Putamen (tissue), 1 donor: ENCODE results near the gene METTL27.
"Not testable (repeated sequence)": the region's sequence is repeated elsewhere in the genome, so short reads cannot be mapped to it uniquely, and the experiment has no call there.

Source experiments
- DNase-seq: peaks from one replicate; pipeline ENCODE4 v3.0.0-alpha.2; 2016; ENCODE audit warnings: low spot score

METTL27 gene

DNA sequence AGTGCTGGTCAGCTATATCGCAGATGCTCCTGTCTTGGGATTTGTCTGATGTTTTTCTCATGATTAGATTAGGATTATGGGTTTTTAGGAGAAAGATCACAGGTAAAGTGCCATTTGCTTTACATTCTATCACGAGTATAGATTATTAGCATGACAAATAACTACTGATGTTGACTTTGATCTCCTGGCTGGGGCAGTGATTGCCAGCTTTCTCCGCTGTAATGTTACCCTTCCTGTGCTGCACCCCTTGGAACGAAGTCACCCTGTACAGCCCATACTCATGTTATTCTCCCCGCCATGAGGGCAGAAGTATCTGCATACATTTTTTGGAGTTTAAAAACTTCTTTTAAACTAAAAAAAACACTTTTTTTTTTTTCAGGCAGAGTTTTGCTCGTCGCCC lies 22.3 kb downstream of the METTL27 start:
- no peak for DNase-seq

GRCh38 chr7:73817121-73817520 lies 25.2 kb downstream of the METTL27 start:
- DNase-seq = no peak

- no peak for DNase-seq
Measured at GRCh38 chr7:73815436-73815835, 26.9 kb downstream of the METTL27 start.

- no peak for DNase-seq
Measured at GRCh38 chr7:73812996-73813395, 29.3 kb downstream of the METTL27 start.

GRCh38 chr7:73811760-73812168 lies 30.6 kb downstream of the METTL27 start:
- DNase-seq = no peak

GRCh38 chr7:73810998-73811360 lies 31.3 kb downstream of the METTL27 start:
- DNase-seq = no peak

- no peak for DNase-seq
Measured at GRCh38 chr7:73809467-73809951, 32.8 kb downstream of the METTL27 start.

- DNase-seq = no peak
Measured at GRCh38 chr7:73802459-73802858, 39.9 kb downstream of the METTL27 start.

GRCh38 chr7:73801577-73801976 lies 40.7 kb downstream of the METTL27 start:
- DNase-seq = no peak

GRCh38 chr7:73799282-73800141 lies 42.8 kb downstream of the METTL27 start:
- no peak for DNase-seq

- DNase-seq = not testable (repeated sequence)
Measured at GRCh38 chr7:73797176-73797575, 45.1 kb downstream of the METTL27 start.

GRCh38 chr7:73796656-73797055 lies 45.7 kb downstream of the METTL27 start:
- DNase-seq = not testable (repeated sequence)

DNA sequence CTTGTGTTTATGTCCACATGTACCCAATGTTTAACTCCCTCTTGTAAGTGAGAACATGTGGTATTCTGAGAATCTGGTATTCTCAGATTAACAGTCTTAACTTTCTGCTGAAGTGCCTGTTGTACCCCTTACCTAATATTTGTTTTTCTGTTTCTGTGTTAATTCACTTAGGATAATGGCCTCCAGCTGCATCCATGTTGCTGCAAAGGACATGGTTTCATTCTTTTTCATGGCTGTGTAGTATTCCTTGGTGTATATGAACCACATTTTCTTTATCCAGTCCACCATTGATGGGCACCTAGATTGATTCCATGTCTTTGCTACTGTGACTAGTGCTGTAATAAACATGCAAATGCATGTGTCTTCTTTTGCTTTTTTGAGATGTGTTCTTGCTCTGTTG lies 47.1 kb downstream of the METTL27 start:
- not testable (repeated sequence) for DNase-seq

DNA sequence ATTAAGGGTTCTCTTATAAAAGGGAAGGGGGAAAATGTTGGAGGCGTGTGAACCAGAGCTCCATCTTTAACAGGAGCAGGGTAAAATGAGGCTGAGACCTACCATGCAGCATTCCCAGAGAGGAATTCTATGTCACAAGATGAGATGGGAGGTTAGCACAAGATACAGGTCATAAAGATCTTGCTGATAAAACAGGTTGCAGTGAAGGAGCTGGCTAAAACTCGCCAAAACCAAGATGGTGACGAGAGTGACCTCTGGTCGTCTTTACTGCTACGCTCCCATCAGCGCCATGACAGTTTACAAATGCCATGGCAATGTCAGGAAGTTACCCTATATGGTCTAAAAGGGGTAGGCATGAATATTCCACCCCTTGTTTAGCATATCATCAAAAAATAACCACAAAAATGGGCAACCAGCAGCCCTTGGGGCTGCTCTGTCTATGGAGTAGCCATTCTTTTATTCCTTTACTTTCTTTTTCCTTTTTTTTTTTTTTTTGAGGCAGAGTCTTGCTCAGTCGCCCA lies 51.1 kb downstream of the METTL27 start:
- not testable (repeated sequence) for DNase-seq

DNA sequence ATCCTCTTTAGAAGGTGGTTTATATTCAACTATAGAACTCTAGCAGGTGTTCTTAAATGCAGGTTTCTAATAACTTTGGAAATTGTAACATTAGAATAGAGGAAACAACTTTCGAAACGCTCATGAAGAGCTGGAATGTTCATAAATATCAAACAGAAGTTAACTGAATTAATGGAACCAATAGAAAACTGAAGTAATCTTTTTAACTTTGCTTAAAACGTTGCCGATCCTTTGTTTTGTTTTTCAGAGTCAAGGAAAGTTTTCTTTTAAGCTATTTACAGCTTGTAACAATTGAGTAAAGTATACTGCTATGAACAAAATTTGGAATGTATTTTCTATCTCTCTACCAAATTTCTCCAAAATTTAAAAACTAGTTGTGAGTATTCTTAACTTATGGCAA lies 53.3 kb downstream of the METTL27 start:
- no peak for DNase-seq

GRCh38 chr7:73787786-73788048 lies 54.6 kb downstream of the METTL27 start:
- DNase-seq = not testable (repeated sequence)

DNA sequence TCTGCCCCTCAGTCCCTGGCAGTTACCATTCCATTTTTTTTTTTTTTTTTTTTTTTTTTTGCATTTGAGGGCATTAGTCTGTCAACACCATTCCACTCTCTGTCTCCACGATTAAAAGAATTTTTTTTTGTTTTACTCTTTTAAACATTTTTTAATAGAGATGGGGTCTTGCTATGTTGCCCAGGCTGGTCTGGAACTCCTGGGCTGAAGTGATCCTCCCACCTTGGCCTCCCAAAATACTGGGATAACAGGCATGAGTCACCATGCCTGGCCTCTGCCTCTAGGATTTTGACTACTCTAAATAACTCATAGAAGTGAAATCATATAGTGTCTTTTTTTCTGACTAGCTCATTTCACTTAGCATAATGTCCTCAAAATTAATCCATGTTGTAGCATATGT lies 55.7 kb downstream of the METTL27 start:
- DNase-seq = no peak
